DMS 273 treated with DMSO at 0.1 percent for 48 hours (cell line): Measurements from ENCODE around the gene GNB1L.

Source experiments
- DNase-seq: peaks from one replicate; lab custom pipeline; 2025; lab: John Stamatoyannopoulos, UW

GNB1L gene

DNA sequence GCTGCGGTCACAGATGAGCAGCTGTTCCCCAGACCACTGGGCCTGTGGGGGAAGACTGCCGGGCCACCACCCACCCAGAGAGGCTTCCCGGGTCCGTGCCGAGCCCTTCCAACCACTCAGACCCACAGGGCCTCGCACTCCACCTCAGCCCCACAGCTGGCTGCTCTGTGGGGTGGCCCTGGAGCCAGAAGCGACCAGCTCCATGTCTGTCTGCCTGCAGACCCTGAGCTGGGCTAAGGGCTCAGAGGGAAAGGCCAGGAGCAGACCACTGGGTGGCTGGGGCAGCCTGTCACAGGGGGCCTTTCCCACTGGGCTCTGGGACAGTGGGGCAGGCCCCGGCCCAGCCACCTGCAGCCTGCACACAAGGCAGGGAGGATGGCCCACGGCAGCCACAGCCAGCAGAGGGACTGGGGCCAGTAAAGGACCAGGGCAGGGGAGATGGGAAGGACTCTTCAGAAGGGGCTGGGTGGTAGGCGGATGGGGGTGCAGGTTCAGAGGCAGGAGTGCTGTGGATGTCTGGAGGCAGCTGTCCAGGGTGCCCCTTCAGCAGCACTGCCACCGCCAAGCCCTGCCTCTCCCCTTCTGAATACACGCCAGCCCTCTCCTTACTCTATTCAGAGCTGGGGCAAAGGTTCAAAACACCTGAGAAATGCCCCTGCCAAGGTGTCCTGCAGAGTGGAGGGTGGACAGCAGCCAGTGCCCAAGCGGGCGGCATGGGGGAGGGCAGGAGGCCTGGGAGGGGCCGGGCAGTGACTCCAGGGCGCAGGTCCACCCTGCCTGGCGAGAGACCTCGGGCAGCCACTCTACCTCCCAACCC lies 32.2 kb downstream of the GNB1L start:
- DNase-seq, result no peak

DNA sequence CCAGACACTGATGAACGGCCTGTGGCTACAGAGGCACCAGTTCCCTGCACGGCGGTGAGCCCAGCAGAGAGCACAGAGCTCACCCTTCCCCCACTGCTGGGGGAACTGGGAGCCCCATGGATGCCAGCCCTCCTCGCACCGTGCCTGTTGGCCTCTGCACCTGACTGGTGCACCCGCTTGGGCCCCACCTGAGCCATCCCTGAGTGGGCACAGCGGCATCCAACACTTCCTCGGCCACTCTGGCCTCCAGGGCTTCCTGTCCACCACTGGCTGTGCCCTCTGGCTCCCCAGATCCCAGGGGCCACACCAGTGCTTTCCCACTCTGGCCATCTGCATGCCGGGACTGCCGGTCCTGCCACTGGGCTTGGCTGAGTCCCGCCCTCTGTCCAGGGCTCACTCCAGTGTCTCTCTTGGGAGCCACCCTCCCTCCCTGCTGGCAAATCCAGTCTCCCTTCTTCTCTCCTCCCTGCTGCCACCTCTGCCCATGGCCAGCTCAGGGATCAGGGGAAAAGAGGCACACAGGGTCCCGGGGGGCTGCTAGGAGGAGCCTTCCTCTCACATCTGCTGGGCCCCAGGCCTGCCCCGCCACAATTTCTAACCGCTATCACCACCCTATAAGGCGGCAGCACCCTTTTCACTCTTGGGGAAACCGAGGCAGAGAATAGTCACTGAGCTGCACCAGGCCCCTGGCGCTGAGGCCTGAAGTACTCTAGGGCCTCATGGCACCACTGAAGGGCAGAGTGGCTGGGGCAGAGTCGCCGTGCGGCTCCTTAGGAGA lies 33.0 kb downstream of the GNB1L start:
- no peak for DNase-seq

DNA sequence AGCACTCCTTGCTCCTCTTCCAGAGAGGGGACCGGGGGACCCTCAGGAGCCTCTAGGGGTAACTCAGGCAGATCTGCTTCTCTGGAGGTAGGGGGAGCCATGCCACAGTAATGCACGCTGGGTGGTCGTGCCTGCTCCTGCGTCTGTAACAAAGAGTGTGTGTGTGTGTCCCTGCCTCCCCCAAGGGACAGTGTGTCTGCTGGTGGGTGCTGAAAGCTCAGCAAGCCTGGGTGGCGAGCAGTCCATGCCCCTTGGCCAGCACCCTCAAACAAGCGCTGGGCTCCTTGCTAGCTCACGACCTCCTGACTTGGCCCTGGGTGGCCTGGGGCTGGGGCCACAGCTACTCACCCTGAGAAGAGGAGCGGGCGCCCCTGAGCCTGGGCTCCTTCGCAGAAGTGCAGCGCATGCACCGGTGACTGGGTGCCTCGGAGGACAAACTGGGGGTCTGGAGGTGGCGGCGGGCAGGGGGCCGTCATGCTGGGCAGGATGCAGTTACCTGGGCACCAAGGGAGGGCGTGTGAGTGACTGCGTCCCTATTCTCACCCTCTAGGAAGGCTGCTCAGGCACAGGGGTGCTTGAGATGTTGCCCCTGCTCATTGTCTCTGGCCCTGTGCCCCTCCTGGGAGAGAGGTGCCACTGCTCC lies 33.7 kb downstream of the GNB1L start:
- no peak for DNase-seq

DNA sequence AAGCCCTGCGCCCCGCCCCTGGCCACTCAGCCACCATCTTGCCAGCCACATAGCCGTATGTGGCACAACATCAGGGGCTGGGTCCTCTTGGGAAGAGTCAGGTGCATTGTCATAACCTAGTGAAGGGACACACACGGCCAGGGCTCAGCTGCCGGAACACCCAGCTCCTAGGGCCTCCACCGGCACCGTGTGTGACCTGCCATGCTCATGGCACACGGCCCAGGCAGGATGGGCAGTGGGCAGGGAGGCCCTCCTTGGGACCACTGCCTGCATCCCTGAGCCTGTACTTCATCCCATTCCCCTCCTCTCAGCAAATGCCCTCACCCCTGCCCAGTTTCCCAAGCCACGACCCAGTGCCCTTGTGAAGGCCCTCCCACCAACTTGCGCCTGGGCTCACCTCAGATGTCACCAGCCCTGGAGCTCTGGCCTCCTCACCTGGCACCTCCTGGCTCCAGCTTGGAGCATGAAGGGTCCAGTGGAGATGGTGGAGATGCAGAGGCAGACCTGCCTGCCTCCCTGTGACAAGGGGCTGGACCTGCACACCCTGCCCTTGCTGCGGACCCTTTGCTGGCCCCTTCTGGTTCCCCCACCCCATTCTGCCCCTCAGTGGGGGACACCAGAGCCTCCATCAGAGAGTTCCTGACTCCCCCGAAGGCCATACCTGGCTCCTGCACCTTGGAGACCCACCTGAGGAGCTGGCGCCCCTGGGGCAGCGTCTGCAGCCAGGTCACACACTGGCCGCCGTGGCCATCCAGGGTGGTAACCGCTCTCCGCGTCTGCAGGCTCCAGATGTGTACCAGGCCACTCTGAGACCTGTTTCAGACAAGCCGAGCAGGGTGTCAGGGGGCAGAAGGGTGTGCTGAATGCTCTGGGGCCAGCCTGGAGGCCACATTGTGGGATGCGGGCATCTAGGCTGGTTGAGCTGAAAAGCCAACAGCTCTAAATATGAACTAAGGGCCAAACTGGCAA lies 34.5 kb downstream of the GNB1L start:
- DNase-seq, result no peak

DNA sequence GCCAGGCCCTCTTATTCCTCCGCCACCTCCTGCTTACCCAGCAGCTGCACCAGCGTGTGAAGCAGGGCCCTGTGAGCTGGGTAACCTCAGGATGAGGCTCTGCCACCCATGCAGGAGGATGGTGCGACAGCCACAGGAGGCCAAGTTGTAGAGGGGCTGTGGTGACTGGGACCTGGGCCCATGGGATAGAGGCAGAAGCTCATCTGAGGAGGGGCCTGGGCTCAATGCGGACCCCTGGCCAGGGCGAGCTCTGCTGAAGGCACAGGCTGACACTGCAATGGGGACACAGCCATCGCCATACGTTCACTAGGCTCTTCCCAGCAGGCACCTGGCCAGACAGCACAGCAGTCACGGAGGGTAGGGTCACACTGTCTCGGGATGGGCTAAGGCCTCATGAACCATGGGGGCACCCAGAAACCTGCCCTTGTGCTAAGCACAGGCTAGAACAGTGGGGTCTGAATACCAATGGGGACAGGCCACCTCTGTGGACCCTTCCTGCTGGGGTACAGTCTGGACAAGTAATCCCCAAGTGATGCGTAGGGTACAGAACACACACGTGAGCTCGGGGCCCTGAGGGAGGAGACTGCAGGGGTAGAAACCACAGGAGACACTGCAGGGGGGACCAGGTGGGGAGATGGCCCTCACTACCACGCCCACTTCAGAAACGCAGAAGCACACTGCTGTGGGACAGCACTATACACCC lies 35.3 kb downstream of the GNB1L start:
- no peak for DNase-seq

DNA sequence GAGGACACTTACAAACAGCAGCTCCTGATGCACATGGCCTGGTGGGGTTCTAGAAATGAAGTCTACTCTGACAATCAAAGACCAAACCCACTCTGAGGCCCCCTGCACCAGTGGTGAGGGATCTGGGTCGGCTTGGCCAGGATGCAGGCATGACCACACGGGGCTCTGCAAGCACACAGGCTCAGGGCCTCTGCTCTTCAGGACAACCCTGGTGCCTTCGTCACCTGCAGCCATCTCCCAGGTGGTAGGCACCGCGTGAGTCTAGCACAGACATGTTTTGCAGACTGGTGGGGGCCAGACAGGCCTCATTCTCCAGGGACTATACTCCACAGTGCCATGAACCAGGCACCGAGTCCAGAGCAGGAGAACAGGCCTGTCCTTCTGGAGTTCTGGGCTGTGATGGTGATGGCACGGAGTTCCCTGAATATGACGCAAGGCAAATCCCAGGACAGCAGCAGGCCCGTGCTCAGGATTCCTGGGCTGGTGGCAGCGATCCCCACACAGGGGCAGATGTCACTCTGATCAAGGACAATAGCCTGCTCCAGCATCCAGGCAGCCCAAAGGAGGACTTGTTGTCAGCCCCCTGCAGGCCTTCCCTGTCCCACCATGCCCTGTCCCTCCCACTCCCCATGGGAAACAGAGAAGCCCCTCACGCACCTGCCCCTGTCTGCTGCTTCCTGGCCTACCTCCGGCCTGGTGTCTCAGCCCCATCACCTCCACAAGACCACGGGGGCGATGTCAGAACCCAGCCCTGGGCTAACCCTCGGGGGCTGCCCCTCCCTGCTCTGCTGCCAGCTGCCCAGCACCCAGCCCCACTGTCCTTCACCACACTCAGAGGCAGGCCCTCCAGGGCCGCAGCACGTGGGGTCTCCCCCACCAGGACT lies 36.1 kb downstream of the GNB1L start:
- DNase-seq, result no peak

DNA sequence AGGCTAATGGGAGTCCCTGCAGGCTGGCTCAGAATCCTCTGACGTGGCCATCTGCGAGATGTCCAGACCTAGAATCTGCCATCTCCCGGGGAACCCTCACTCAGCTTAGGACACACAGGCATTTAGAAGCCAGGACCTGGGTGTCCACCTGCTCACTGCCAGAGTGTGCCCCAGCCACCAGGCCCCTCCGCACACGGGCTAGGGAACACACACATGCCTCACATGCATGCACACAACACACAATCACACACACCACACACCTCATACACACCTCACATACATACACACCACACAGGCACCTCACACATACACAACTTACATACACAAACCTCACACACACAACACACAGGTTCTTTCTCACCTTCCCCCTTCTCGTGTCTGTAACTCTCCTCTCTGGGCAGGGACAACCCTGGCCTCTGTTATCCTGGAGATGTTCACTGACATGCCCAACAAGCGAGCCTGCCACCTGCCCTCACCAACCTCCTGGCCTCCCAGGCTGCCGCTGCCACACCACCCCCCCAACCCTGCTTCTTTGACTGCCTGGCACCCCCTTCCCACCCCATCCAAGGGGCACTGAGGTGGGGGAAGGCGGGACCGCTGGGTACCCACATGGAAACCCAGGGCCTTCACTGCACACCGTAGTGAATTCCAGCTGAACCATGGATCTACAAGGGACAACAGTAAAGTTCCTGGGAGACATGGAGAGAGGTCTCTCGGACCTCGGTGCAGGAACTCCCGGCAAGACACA lies 38.1 kb downstream of the GNB1L start:
- DNase-seq, result no peak

DNA sequence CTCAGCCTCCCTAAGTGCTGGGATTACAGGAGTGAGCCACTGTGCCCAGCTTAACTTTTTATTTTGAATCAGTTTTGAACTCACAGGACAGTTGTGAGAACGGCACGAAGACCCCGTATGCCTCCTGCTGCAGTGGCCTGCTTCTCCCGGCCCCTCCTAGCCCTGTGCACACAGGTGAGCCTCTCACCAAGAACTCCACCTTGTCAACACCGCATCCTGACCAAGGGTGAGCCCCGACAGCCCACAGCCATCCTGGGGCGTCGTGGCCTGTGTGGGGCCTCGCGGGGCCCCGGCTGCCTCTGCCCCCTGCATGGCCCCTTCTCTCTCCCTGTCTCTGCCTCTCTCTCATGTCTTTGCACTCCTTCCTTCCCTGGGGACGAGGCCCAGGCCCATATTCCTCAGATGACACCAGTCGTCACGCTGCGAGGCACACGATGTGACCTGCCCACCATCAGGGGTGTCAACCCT lies 38.8 kb downstream of the GNB1L start:
- no peak for DNase-seq

DNA sequence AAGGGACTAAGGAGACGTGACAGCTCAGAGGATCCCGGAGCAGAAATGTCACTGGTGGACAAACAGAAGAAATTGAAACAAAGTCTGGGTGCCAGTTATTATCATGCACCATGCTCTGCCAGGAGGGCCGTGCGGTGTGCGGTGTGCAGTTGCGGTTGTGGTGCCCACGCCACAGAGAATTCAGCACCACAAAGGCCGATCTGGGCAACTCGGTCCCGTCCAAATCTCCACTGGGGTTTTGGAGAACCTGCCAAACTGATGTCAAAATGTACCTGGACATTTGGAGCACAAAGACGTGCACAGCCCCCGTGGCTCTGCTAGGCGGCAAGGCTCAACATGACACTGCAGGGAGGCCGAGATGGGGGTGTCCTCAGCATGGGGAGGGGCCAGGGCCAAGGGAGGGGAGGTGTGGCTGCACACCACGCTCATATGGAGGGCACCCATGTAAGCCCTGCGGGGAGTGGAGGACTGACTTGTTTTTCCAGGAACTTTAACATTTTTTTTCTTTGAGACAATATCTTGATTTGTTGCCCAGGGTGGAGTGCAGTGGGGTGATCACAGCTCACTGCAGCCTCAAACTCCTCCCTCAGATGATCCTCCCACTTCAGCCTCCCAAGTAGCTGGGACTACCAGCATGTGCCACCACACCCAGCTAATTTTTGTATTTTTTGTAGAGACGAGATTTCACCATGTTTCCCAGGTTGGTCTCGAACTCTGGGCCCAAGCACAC lies 39.4 kb downstream of the GNB1L start:
- DNase-seq, result no peak

DNA sequence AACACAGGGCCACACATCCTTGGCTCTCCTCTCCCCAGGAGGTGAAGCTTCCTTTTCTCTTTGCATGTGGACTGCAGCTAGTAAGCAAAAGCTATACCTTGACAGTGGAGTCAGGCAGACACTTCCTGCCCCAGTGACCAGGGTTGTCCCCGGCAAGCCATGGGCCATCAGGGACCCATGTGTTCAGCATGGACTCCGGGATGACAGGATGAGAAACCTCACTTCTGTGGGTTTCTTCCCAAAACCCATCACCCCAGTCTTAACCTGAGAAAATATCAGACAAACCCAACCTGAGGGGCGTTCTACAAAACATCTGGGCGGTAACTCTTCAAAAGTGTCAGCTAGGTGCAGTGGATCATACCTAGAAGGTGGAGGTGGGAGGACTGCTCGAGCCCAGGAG lies 40.2 kb downstream of the GNB1L start:
- DNase-seq, result no peak

DNA sequence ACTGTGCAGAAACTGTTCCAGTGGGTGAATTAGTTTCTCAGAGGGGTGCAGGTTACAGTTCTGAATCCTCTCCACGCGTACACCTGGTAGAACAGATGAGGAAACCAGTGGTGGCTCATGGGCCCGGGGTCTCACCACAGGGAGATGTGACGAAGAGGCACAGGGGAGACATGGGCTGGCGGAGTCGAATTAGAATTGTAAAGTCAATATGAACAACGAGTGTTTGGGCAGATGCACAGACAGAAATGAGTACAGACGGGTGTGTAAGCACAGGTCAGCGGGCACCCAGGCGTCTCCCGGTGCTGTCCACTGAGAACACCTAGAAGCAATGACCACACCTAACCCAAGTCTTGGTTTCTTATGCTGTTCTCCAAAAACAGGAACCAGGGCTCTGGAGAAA lies 41.8 kb downstream of the GNB1L start:
- no peak for DNase-seq

DNA sequence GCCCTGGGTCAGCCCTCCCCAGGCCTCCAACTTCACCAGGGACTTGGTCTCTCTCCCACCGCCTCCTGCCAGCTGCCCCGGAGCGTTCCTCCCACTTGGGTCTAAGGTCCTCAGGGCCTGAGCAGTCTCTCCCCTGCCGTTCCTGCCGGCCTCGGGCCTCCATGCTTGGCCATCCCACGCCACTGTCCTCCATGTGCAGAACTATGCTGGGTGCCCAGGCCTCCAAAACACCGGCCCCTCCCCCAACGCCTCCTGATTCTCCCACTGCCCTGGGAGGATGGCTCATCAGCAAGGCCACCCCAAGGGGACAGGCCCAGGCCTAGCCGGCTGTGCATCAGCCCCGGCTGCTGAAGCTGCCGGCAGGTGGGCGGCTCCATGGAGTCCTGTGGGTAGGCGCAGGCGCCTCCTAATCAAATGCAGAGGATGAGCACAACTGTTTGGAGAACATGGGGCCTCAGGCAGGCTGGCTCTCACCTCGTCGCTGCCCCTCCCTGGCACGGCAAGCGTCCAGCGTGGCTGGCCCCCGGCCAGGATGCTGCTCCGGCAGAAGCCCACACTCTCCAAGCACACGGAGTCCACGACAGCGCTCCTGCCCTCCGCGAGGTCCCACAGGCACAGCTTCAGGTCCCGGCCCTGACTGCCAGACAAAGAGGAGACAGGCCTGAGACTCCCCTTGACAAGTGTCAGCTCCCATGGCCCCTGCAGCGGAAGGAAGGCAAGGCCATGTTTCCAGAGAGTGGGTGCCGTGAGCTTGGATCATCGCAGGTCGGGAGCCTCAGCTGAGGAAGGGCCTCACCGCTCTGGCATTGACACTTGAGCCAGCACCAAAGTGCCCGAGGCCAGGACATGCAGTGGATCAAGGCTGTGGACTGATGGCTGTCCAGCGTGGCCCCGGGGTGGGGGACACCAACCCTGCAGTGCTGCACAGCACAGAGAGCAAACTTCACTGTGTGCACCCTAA lies 42.6 kb downstream of the GNB1L start:
- no peak for DNase-seq

DNA sequence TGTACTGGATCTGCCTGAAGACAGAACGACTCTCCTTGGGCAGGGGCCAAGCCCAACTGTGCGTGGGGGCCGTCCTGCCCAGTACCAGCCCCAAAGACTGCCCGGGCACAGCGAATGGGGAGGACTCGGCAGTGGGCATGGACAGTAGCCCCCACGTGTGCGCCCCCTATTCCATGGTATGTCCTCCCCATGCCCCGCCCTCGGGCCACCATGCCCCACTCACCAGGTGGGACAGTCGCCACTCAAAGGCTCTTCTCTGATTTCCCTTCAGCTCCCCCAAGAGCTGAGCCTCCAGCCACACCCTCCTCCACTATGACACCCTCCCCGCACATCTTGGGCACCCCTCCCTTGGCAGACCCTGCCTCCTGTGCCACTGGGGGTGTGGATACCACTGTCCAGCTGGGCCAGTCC lies 43.5 kb downstream of the GNB1L start:
- DNase-seq, result no peak

DNA sequence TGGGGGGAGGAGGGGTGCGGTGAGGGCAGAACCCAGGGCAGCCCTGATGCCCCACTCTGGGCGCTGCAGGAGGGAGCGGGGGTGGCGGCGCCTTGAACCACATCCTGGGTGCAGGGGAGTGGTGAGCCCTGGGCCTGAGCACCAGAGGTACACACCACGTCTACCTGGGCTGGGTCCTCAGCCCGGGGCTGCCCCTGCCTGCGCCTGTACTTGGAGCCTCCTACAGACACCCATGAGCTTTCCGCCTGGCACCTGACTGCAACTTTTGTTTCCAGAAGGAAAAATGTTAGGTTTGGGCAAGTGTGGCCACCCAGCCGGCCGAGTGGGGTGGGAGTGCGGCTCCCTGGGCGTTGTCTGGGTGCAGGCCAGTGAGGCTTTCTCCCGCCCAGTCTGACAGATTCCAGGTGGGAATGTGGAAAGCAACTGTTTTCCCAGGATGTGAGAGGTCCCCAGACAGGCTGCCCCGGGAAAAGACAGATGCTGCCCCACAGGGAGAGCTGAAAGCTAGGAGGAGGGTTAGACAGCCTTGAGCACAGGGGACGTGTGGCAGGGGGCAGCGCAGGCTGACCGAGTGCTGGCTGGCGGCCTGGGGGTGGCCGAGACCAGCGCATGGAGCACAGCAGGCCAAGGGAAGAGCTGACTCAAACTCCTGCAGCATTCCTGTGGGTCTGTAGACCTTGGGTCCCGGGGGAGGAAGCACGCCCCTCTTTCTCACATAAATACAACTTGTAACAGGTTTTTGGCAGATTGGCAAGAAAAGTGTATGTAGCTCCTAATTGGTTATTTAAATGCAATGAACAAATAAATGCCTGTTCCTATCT lies 44.1 kb downstream of the GNB1L start:
- no peak for DNase-seq

DNA sequence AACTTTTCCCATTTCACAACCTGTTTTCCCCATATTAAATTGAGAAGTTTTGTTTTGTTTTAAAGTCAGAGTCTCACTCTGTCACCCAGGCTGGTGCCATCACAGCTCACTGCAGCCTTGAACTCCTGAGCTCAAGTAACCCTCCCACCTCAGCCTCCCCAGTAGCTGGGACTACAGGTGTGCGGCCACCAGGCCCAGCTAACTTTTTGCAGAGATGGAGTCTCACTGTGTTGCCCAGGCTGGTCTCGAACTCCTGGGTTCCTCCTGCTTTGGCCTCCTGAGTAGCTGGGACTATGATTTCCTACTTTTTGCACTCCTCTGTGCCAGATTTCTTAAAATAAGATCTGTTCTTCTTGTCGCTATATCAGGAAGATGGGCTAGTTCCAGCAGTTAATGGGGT lies 44.9 kb downstream of the GNB1L start:
- DNase-seq, result no peak

DNA sequence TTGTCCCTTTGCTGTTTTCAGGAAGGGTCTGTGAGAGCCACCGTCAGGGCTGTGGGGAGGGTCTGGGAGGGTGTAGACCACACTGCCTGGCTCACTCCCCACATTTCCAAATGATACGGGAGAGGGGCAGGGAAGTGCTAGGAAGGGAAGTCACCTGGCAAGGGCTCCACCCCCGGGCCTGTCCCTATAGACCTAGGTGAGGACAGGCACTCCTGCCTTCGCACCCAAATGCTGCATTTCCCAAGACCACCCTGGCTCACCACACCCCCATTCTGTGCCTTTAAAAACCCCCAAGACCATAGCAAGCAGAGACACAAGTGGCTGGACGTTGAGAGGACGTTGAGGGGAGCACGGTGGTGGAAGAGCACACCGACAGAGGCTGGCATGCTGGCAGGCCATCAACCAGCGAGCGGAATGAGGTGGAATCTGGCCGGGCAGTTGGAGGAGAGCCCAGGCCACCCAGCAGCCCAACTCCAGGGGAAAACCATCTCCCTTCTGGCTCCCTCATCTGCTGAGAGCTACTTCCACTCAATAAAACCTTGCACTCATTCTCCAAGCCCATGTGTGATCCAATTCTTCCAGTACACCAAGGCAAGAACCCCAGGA lies 45.7 kb downstream of the GNB1L start:
- DNase-seq, result no peak
